Stimulated activated CD4-positive, alpha-beta T cell treated with anti-CD3 and anti-CD28 coated beads, Interleukin-4, amount 100 ng/mL, for 48 hours (primary cell): ENCODE data around the gene OR10H5.
"Not testable (repeated sequence)": the region's sequence is repeated elsewhere in the genome, so short reads cannot be mapped to it uniquely, and the experiment has no call there.

ENCODE experiments used
- DNase-seq, 2 donors: peaks; one replicate each; pipeline ENCODE4 v3.0.0-alpha.2; 2020; ENCODE audit warnings: low read depth in 2 of 2

The OR10H5 gene

GRCh38 chr19:15811476-15811875 is 24.0 kb downstream of the OR10H5 start:
- no peak for DNase-seq

- no peak for DNase-seq
Measured at GRCh38 chr19:15812060-15812722, 24.7 kb downstream of the OR10H5 start.

GRCh38 chr19:15813916-15814315 is 26.5 kb downstream of the OR10H5 start:
- DNase-seq: no peak

- no peak for DNase-seq
Measured at GRCh38 chr19:15815306-15815705, 27.8 kb downstream of the OR10H5 start, which contains the start of gene OR10H1. TSS of gene OR10H1 (minus strand) at chr19:15815664. CDS start at chr19:15808037, 7,627 bp downstream.

- DNase-seq: no peak
Measured at GRCh38 chr19:15820646-15821045, 33.2 kb downstream of the OR10H5 start.

GRCh38 chr19:15825753-15826152 is 38.3 kb downstream of the OR10H5 start:
- no peak for DNase-seq

- DNase-seq: no peak
Measured at GRCh38 chr19:15828121-15828610, 40.7 kb downstream of the OR10H5 start.

GRCh38 chr19:15828611-15829305 is 41.3 kb downstream of the OR10H5 start:
- not testable (repeated sequence) for DNase-seq

GRCh38 chr19:15829306-15829698 is 41.8 kb downstream of the OR10H5 start:
- DNase-seq: no peak

GRCh38 chr19:15829786-15830185 is 42.3 kb downstream of the OR10H5 start:
- no peak for DNase-seq

GRCh38 chr19:15831626-15832025 is 44.2 kb downstream of the OR10H5 start:
- no peak for DNase-seq

GRCh38 chr19:15834232-15834631 is 46.8 kb downstream of the OR10H5 start:
- not testable (repeated sequence) for DNase-seq

GRCh38 chr19:15835565-15836329 is 48.3 kb downstream of the OR10H5 start:
- not testable (repeated sequence) for DNase-seq

- DNase-seq: peak; percentile 89 to 93
Measured at GRCh38 chr19:15836330-15837220, 49.1 kb downstream of the OR10H5 start.

GRCh38 chr19:15837221-15837731 is 49.8 kb downstream of the OR10H5 start:
- DNase-seq: no peak

- no peak for DNase-seq
Measured at GRCh38 chr19:15838351-15838750, 50.9 kb downstream of the OR10H5 start.

- not testable (repeated sequence) for DNase-seq
Measured at GRCh38 chr19:15839888-15840287, 52.4 kb downstream of the OR10H5 start.

- DNase-seq: no peak
Measured at GRCh38 chr19:15840833-15841232, 53.4 kb downstream of the OR10H5 start.

GRCh38 chr19:15841875-15842569 is 54.6 kb downstream of the OR10H5 start:
- no peak for DNase-seq

GRCh38 chr19:15843203-15843893 is 55.9 kb downstream of the OR10H5 start:
- no peak for DNase-seq
